ENCODE measurements around the gene ENO2.

Gene ENO2

DNA sequence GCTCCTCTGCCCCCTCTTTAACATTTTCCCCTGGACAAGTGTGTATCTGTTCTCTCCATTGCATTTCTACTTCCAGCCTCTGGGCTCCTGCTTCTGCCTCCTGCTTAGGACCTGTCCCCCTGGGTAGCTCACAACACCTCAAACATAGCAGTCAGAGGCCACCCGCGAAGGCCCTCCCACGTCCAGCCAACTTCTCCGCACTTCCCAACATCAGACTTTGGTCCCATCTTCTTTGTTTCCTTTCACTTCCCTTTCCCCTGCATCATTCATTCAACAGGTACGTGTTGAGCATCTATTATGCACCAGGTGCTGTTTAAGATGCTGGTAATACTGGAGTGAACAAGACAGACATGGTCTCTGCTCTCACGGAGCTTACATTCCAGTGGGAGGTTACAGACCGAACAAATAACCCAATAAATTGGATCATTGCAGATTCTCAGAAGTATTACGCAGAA lies 32.6 kb downstream of the ENO2 start:
- no peak for DNase-seq (ENCODE audit: low read depth in 1 of 2, low spot score in 1 of 2)

DNA sequence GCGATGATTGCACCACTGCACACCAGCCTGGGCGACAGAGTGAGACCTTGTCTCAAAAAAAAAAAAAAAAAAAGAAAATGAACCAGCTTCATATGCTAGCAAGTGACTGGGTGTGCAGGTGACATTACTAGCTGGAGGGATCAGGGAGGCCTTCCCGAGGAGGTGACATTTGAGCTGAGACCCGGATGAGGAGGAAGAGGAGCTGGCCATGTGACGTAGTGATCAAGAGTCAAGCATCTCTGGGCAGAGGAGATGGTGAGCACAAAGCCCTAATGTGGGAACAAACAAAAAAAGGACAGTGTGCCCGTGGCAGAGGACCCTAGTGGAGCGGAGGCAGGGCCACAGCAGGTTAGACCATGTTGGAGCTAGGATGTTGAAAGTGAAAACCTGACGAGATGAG lies 33.2 kb downstream of the ENO2 start:
- DNase-seq (ENCODE audit: low read depth in 1 of 2, low spot score in 1 of 2), result no peak

DNA sequence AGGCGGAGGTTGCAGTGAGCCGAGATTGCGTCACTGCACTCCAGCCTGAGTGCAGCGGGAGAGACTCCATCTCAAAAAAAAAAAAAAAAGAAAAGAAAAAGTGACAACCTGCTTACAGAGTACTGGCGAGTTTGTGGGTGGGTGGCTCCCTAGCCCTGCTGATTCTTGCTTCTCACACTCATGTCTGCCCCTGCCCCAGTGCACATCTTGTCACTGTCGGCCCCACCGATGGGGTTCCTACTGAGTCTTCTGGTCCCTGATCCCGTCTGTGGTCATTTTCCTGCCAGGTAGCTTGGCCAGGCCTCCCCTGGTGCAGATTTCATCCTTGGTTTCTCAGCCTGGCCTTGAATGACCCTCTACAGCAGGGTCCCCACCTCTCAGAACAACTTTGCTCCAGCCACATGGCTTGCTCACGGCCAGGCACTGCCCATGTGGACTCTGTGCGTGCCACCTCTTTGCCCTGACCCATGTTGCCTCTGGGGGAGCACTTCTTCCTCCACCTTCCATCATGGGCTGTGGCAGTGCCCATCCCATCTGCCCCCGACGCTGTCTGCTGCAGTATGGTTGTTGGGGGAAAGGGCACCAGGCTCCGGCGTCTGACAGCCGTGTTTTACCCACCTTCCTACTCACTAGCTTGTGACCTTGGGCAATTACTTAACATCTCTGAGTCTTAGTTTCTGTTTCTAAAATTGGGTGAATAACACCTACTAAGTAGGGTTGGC lies 34.7 kb downstream of the ENO2 start:
- no peak for DNase-seq (ENCODE audit: low read depth in 1 of 2, low spot score in 1 of 2)

DNA sequence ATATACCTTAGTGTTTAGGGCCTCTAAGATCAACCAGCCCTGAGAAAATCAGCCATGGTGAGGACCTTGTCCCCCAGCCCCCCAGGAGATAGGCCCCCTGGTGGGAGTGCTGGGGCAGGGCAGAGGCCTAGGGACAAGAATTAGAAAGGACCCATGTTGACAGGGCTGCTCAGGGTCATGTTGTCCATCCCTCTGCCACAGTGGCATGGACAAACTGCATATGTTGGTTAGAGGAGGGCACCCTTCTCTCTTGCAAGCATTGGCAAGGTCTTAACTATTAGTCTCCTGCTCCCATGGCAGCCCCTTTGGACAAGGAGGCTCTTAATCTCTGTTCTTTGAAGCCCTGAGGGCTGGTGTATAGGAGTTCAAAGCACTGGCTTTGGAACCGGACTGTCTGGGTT lies 36.0 kb downstream of the ENO2 start:
- DNase-seq (ENCODE audit: low read depth in 1 of 2, low spot score in 1 of 2), result no peak

DNA sequence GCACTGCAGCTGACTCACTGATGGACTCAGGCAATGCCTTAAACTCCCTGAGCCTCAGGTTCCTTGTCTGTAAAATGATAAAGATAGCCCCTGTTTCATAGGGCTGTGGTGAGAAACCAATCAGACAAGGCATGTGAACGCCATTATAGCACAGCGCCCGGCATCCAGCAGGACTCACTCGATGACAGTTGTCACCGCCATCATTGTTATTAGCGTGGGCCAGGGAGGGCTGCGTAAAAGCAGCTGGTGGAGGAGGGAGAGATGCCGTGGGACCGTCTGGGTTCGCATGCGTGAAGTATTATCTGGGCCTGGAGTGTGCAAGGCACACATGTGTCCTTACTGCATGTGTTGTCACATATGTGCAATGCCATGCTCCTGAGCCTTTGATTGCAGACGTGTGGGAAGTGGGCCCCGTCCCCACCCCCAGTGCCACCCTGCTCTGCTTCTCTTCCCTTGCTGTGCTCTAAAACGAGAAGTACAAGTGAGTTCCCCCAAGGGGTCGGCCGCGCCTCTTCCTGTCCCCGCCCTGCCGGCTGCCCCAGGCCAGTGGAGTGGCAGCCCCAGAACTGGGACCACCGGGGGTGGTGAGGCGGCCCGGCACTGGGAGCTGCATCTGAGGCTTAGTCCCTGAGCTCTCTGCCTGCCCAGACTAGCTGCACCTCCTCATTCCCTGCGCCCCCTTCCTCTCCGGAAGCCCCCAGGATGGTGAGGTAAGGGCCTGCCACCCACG lies 36.6 kb downstream of the ENO2 start, which contains the start of gene PTPN6:
Gene PTPN6 (plus strand): TSS at position 546 of the 730 bp plus-strand sequence. CDS start 157 bp downstream, at position 703.
- no peak for DNase-seq (ENCODE audit: low read depth in 1 of 2, low spot score in 1 of 2)

DNA sequence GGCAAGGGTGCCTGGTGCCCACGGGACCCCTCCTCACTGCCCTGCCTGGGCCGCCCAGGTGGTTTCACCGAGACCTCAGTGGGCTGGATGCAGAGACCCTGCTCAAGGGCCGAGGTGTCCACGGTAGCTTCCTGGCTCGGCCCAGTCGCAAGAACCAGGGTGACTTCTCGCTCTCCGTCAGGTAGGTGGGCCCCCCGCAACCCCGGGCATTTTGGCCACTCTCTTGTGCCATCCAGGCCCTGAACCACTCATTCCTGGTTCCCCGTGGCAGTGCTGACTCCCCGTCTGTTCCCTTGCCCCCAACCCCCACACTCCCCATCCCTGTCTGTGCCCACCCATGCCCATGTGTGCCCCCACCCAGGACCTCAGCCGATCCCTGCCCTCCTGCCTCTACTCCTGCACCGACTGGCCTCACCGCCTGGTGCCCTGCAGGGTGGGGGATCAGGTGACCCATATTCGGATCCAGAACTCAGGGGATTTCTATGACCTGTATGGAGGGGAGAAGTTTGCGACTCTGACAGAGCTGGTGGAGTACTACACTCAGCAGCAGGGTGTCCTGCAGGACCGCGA lies 37.3 kb downstream of the ENO2 start:
- DNase-seq (ENCODE audit: low read depth in 1 of 2, low spot score in 1 of 2), result no peak

DNA sequence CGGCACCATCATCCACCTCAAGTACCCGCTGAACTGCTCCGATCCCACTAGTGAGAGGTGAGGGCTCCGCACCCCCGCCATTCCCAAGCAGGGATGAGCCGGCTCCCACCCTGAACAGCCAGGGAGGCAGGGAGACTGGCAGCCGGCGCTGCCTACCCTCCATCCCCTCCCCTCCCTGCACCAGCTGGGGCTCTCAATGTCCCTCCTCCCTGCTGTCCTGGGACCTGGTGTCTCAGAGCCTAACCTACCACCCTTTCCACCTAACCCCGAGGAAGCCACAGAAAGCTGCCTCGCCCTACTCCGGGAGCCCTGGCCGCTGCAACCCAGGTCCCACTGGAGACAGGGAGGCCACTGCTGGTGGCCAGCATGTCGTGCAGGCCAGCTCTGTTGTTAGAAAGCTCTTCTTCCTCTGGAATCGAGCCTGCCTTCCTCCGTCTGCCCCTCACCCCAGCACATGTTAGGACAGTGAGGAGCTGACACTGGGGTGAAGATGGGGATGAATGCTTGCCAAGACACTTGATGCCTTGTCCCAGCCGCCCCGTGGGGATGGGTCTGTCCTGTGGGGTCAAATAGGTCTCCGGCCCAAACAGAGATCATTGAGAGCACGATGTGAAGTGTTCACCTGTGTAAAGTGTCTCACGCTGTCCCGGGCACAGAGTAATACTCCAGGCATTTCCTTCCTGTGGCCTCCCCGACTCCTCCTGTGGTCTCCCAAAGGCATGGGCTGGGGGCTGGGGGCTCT lies 37.9 kb downstream of the ENO2 start:
- no peak for DNase-seq (ENCODE audit: low read depth in 1 of 2, low spot score in 1 of 2)

DNA sequence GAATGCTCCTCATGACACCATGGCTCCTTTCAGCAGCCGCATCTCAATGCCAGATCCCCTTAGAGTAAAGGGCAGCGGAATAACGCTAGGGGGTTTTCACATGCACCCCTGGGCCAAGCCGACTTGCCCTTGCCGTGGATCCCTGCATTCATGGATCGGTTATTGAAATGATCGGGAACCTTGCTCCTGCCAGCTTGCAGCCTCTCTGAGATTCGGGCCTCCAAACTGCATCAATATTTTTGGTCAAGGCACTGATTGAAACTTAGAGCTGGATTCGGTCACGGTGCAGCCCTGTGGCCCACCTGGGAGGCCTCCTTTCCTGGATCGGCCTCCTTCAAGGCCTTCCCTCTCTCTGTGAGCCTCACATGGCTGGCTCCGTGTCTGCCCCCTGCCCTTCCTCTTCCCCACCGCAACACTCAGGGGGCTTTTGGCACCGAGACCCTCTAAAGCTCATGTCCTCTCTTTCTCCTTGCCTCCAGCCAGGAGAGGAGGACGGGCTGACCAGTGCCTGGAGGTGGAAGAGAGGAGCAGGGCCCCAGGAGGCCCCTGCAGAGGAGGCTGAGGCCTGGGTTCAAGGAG lies 38.6 kb downstream of the ENO2 start:
- no peak for DNase-seq (ENCODE audit: low read depth in 1 of 2, low spot score in 1 of 2)

DNA sequence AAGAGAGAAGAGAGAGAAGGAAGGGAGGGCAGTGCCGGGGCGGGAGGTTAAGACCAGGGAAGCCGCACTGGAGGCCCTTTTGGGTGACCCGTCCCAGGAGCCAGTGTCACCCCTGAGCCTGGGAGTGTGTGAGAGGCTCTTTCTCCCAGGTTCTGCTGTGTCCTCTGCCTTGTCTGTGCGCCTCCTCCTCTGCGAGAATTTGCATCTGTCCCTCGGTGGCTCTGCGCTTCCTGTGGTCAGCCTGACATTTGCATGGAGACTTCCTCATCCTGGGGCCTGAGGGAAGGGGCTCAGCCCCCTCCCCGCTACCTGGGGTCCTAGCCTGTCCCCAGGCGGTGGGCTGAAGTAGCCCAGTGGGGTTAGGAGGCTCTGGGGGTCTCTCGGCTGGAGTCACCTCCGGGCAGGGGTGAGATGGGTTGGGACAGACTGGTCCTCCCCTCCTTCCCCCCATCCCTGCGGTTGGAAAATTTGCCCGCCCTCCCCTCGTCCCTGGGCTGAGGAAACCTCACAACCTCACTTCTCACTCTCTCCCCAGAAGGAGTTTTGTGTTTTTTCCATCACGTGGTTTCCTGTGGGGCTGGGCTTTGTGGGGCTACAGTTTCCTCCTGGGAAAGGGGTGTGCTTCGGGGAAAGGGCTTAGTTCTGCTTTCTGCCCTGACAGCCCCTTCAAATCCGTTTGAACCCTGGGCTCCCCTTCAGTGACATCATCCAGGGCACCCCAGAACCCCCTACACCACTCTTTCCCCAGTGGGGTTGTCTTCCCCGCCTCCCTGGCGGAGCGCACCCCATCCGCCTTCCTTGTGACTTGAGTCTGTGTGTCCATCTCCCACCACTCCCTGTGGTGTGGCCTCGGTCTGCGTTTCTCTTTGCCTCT lies 39.3 kb downstream of the ENO2 start:
- DNase-seq (ENCODE audit: low read depth in 1 of 2, low spot score in 1 of 2), result peak in 1 of 2 donors; percentile 67

DNA sequence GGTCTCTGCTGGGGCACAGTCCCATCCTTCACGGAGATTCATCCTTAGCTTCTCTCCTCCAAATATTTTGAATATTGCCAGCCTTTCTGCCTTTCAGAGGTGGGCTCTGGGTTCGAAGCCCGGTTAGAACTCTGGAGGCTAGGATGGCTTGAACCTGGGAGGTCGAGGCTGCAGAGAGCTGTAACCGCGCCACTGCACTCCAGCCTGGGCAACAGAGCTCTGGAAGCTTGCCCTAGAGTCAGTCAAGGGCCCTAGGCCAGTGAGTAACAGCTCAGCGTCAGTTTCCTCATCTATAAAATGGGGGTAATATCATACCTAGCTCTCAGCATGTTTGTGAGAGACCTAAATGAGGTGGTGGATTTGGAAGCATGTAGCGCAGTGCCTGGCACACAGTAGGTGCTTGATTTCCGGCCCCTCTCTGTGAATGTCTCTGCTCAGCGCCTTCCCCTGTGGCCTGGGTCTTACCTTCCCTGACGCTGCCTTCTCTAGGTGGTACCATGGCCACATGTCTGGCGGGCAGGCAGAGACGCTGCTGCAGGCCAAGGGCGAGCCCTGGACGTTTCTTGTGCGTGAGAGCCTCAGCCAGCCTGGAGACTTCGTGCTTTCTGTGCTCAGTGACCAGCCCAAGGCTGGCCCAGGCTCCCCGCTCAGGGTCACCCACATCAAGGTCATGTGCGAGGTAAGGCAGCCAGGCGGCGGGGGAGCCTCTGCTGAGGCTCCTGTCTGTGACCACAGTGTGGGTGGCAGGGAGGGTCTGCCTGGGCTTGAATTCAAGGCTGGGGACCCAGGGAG lies 40.1 kb downstream of the ENO2 start:
- no peak for DNase-seq (ENCODE audit: low read depth in 1 of 2, low spot score in 1 of 2)

DNA sequence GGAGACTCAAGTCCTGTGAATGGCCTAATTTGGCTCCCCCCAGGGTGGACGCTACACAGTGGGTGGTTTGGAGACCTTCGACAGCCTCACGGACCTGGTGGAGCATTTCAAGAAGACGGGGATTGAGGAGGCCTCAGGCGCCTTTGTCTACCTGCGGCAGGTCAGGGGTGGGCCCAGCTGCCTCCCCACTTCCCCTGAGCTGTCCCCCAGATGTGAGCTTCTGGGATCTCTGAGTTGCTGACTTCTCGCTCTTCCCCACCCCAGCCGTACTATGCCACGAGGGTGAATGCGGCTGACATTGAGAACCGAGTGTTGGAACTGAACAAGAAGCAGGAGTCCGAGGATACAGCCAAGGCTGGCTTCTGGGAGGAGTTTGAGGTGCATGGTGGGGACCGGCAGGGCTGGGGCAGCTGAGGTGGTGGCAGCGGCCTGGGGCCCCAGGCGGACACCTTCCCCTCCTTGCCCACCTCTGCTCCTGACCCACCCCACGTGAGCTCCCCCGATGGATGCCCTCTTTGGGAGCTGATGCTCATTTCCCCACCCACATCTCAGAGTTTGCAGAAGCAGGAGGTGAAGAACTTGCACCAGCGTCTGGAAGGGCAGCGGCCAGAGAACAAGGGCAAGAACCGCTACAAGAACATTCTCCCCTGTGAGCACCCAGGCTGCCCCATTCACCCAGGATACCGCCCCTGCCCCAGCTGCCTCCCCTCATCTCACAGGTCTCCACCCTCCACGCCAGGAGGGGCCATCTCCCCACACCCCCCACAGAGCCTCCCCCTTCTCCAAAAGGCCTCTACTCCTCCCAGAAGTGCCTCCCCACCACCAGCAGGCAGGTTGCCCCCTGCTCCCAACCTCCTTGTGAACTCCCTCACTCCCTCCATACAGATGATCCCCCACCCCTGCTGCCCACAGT lies 41.0 kb downstream of the ENO2 start:
- DNase-seq (ENCODE audit: low read depth in 1 of 2, low spot score in 1 of 2), result no peak

DNA sequence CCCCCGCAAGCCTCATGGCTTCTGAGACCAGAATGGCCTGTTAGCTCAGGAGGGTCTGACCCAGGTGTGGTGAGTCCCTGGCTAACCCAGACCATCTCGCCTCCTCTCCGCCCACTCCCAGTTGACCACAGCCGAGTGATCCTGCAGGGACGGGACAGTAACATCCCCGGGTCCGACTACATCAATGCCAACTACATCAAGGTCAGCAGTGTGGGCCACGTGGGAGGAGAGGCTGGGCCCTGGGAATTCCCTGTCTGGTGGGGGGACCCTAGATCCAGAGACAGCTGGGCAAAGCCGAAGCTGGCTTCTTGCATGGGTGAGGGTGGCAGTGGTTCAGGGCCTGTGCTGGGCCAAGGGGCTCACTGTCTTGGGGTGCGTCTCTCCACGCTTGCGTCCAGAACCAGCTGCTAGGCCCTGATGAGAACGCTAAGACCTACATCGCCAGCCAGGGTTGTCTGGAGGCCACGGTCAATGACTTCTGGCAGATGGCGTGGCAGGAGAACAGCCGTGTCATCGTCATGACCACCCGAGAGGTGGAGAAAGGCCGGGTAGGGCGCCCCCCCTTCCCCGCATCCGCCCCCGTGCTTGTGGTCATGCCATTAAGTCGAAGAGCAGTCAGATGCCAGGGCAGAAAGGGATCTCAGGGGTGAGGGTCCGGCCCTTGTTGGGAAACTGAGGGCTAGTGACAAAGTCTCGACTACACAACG lies 41.8 kb downstream of the ENO2 start:
- no peak for DNase-seq (ENCODE audit: low read depth in 1 of 2, low spot score in 1 of 2)

DNA sequence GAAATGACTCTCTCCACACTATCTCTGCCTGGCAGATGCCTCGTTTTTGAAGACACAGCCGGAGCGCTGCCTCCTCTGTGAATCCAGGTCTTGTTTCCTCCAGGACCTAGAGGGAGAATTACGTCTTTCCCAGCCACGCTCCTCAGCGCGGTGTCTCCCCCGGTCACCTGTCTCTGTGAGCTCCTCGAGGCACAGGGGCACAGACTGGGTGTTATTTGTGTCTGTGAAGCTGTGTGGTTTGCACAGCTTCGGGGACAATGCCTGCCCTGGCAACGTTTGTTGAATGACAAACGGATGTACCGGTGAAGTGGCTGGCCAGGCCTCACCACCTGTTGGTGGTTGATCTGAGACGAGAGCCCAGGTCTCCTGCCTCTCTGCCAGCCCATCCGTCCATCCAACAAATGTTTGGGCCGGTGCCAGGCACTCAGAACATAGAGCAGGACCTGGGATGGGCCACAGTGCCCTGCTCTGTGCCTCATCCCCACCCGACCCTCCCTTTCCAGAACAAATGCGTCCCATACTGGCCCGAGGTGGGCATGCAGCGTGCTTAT lies 42.8 kb downstream of the ENO2 start:
- no peak for DNase-seq (ENCODE audit: low read depth in 1 of 2, low spot score in 1 of 2)

DNA sequence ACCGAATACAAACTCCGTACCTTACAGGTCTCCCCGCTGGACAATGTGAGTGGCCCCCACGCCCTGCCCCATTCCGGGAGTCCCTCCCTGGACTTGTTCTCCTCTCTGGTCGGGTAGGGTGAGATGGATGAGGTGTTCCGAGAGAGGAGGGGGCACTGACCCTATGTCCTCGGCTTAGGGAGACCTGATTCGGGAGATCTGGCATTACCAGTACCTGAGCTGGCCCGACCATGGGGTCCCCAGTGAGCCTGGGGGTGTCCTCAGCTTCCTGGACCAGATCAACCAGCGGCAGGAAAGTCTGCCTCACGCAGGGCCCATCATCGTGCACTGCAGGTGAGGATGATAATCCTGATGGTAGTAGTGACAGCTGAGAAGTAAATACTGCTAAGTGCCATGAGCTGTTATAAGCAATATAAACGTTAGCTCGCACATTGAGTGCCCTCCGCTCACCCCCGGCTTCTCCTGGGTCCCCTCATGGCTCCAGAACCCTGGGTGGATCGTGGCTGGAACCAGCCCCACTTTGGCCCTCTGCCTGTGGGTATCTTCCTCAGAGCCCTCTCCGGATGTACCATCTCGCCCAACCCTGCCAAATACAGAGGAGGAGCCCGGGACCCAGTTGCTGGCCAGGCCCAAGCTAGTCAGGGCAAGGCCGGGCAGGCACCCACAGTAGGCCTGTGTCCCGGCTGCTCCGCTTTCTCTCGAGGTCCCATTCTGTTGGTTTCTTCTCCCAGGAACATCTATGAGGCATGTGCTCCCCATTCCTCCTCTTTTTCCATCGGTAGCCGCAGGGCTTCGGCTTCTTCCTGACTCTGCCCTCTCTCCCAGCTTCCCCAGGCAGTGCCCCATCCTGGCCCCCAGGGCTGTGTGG lies 43.6 kb downstream of the ENO2 start:
- DNase-seq (ENCODE audit: low read depth in 1 of 2, low spot score in 1 of 2), result no peak

DNA sequence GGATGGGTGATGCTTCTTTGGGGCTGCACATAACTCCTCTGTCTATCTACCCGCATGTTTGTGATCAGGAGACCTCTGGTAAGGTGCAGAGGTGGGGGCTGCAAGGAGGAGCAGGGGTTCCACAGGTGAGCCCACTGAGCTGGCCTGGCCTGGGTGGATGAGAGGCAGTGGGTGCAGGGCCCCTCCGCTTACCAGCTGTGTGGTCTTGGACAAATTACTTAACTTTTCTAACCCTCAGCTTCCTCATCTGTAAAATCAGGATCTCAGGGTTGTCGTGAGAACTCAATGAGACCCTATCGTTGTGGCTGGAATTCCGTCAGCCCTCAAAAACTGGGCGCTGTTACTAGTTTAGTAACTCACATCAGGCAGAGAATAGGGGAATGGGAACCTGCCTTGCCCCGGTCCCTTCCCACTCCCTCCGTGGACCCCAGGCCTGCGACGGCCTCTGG lies 44.3 kb downstream of the ENO2 start:
- no peak for DNase-seq (ENCODE audit: low read depth in 1 of 2, low spot score in 1 of 2)

DNA sequence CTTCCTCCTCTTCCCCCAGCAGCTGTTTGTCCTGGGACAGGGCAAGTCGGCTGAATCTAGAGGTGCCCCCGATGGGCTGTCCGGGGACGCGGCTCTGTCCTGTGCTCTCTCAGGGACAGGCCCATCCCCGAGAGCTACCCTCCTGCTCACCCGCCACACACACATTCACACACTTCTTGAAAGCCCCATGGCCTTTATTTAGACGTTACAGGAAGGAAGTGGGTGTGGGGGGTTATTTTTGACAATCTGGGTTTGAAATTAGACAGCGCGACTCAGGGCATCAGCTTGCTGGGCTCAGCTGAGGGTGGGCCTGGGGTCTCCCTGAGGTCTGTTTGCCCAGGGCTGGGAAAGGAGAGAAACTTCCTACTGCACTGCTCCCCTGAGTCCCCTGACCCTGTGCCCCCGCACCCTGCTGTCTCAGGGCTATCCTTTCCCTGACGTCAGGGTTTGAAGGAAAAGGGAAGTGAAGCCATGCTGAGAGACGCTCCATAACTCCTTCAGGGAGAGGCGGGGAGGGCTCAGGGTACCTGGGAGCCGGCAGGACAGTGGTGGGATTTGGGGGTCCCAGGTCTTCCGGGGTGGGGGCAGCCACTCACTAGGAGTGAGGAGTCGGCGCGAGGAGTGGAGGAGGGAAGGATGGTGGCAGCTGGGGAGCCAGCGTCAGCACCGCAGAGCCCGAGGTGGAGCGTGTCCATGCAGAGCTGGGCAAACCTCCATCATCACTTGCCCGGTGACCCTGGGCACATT lies 44.9 kb downstream of the ENO2 start:
- DNase-seq (ENCODE audit: low read depth in 1 of 2, low spot score in 1 of 2), result no peak

Data from stimulated activated CD4-positive, alpha-beta T cell treated with anti-CD3 and anti-CD28 coated beads, Interleukin-15, amount 100 ng/mL, for 1 hour (primary cell).